OCI-LY7 (cell line): ENCODE data around the gene EPB42. TPM values are rescaled to one million over a fixed set of nuclear protein-coding genes. Genes with fewer than 3 reads are reported as not detected.

Source experiments
- BruUV-seq: library from RNA; stranded (reverse); fragments of 400-500 nt; replicated peaks from 2 replicates; lab custom pipeline; 2021; lab: Mats Ljungman, UMichigan
- CTCF ChIA-PET: fragments of 300-600 bp; sonication (Branson Sonifier 250); formaldehyde crosslinking; loops from one replicate; lab custom pipeline; 2022; ENCODE audit warnings: antibody characterized with exemption; ENCODE audit not compliant: unreplicated experiment; lab: Charles Lee
- POLR2A ChIA-PET: fragments of 300-600 bp; sonication (Branson Sonifier 250); formaldehyde crosslinking; loops from one replicate; lab custom pipeline; 2022; ENCODE audit warnings: antibody characterized with exemption; lab: Charles Lee
- DNase-seq: peaks from one replicate; pipeline ENCODE4 v3.0.0-alpha.2; 2015; ENCODE audit warnings: low spot score
- H2AFZ ChIP-seq: fragments of 200-600 bp; sonication (generic), shearing (Covaris generic); 2 replicates; pipeline ENCODE4 v1.6.1; 2014; ENCODE audit warnings: mild to moderate bottlenecking, antibody characterized with exemption, low read length, moderate library complexity
- H3K27ac ChIP-seq: fragments of 200-600 bp; sonication (generic); 2 replicates; pipeline ENCODE4 v1.5.1; 2014; ENCODE audit warnings: mixed run types, low read depth, mild to moderate bottlenecking, moderate library complexity, low read length, inconsistent platforms; ENCODE audit not compliant: poor library complexity, severe bottlenecking
- H3K36me3 ChIP-seq: fragments of 200-600 bp; sonication (generic); 2 replicates; pipeline ENCODE4 v1.6.1; 2014; ENCODE audit warnings: mild to moderate bottlenecking, antibody characterized with exemption, low read length, moderate library complexity, mixed read lengths; ENCODE audit not compliant: insufficient read depth
- H3K4me1 ChIP-seq: fragments of 200-600 bp; sonication (generic); 2 replicates; pipeline ENCODE4 v1.5.1; 2014; ENCODE audit warnings: mild to moderate bottlenecking, low read length; ENCODE audit not compliant: insufficient read depth, poor library complexity, severe bottlenecking
- H3K4me2 ChIP-seq: fragments of 200-600 bp; sonication (generic); 2 replicates; pipeline ENCODE4 v1.6.1; 2014; ENCODE audit warnings: mild to moderate bottlenecking, low read length
- H3K4me3 ChIP-seq: fragments of 200-600 bp; sonication (generic); 2 replicates; pipeline ENCODE4 v1.5.1; 2014; ENCODE audit warnings: mild to moderate bottlenecking, low read depth, low read length; ENCODE audit not compliant: poor library complexity, severe bottlenecking
- H3K79me2 ChIP-seq: fragments of 200-600 bp; sonication (generic); 2 replicates; pipeline ENCODE4 v1.6.1; 2016; ENCODE audit warnings: low read depth, mild to moderate bottlenecking, low read length, moderate library complexity, mixed read lengths; ENCODE audit not compliant: insufficient read depth
- H3K9me2 ChIP-seq: fragments of 200-600 bp; sonication (generic); 2 replicates; pipeline ENCODE4 v1.6.1; 2016; ENCODE audit warnings: mild to moderate bottlenecking, low read length, mixed read lengths; ENCODE audit not compliant: insufficient read depth
- H3K9me3 ChIP-seq: fragments of 200-600 bp; sonication (generic); 2 replicates; pipeline ENCODE4 v1.6.1; 2014; ENCODE audit warnings: mild to moderate bottlenecking, mixed run types, low read length, mixed read lengths
- H4K20me1 ChIP-seq: fragments of 200-600 bp; sonication (generic); 2 replicates; pipeline ENCODE4 v1.6.1; 2014; ENCODE audit warnings: mild to moderate bottlenecking, antibody characterized with exemption, low read length, moderate library complexity, mixed read lengths; ENCODE audit not compliant: insufficient read depth
- CTCF ChIP-seq: fragments of 200-600 bp; sonication (generic); conservative IDR thresholded peaks from 2 replicates; pipeline ENCODE4 v1.5.1; 2014; ENCODE audit warnings: mild to moderate bottlenecking, antibody characterized with exemption, low read length, moderate library complexity, mixed read lengths
- EZH2phosphoT487 ChIP-seq: fragments of 200-600 bp; sonication (generic); IDR thresholded peaks from 2 replicates; pipeline ENCODE4 v1.6.1; 2018; ENCODE audit warnings: low read depth, borderline replicate concordance, mild to moderate bottlenecking, mixed run types, antibody characterized with exemption, low read length, moderate library complexity, mixed read lengths
- intact Hi-C: fragments of 100-400 bp; cut with micrococcal nuclease; formaldehyde crosslinking; loops from one replicate; pipeline ENCODE4 v1.10.0; 2022; ENCODE audit not compliant: unreplicated experiment
- total RNA-seq, 2 experiments: library from RNA; depleted of rRNA in 1 of 2; stranded (reverse); fragments of >200 nt in 1 of 2; shearing (Covaris generic) in 1 of 2; gene quantifications; 2 replicates each; pipeline ENCODE4 v1.2.3, GENCODE V29; 2014 to 2022

Gene EPB42
- total RNA-seq, 2 experiments from 2014 or later = not detected

- ChIA-PET CTCF (no interaction called here), POLR2A (no interaction called here)
- no peak overlapping the region for H3K27ac ChIP-seq
- no TSS peak for BruUV-seq
- no peak overlapping the region for H3K4me3 ChIP-seq
- H4K20me1 ChIP-seq = no peaks in the 10 kb centered on the region
- H2AFZ ChIP-seq = no peak overlapping the region
- H3K79me2 ChIP-seq = no peaks in the 10 kb centered on the region
- no peak overlapping the region for H3K4me2 ChIP-seq
- H3K36me3 ChIP-seq = no peaks in the 10 kb centered on the region
- no peaks in the 10 kb centered on the region for H3K9me2 ChIP-seq
- no peak for DNase-seq
- H3K4me1 ChIP-seq = no peaks in the 10 kb centered on the region
- no peaks in the 10 kb centered on the region for H3K9me3 ChIP-seq
- intact Hi-C loops = no loop called here
- TF ChIP-seq EZH2phosphoT487 = no peak
- TF ChIP-seq CTCF = no peak
Measured at GRCh38 chr15:43221422-43221821, 604 bp upstream of the EPB42 start.

GRCh38 chr15:43219929-43220928, 589 bp downstream of the EPB42 start:
- H3K4me3 ChIP-seq = no peak overlapping the region
- TF ChIP-seq CTCF = no peak
- no peak for TF ChIP-seq EZH2phosphoT487
- POLR2A ChIA-PET = no interaction called here
- H2AFZ ChIP-seq = no peak overlapping the region
- no peaks in the 10 kb centered on the region for H3K79me2 ChIP-seq
- no peak overlapping the region for H3K27ac ChIP-seq
- H3K36me3 ChIP-seq = no peaks in the 10 kb centered on the region
- no peaks in the 10 kb centered on the region for H3K9me2 ChIP-seq
- H3K9me3 ChIP-seq = no peaks in the 10 kb centered on the region
- H3K4me1 ChIP-seq = no peaks in the 10 kb centered on the region
- intact Hi-C loops = no loop called here
- BruUV-seq = no TSS peak
- H4K20me1 ChIP-seq = no peaks in the 10 kb centered on the region
- no peak for DNase-seq
- H3K4me2 ChIP-seq = no peak overlapping the region
- CTCF ChIA-PET = no interaction called here
